ENCODE measurements around the gene SARS2.
"Not testable (repeated sequence)": the region's sequence is repeated elsewhere in the genome, so short reads cannot be mapped to it uniquely, and the experiment has no call there.

Gene SARS2

GRCh38 chr19:38893341-38893771 is 37.2 kb downstream of the SARS2 start:
- no peak overlapping the region for H3K4me3 ChIP-seq (ENCODE audit: control insufficient read depth, low read depth, low read length)
- no peak for DNase-seq (ENCODE audit: low read depth)
- TF ChIP-seq, protein P1, sequence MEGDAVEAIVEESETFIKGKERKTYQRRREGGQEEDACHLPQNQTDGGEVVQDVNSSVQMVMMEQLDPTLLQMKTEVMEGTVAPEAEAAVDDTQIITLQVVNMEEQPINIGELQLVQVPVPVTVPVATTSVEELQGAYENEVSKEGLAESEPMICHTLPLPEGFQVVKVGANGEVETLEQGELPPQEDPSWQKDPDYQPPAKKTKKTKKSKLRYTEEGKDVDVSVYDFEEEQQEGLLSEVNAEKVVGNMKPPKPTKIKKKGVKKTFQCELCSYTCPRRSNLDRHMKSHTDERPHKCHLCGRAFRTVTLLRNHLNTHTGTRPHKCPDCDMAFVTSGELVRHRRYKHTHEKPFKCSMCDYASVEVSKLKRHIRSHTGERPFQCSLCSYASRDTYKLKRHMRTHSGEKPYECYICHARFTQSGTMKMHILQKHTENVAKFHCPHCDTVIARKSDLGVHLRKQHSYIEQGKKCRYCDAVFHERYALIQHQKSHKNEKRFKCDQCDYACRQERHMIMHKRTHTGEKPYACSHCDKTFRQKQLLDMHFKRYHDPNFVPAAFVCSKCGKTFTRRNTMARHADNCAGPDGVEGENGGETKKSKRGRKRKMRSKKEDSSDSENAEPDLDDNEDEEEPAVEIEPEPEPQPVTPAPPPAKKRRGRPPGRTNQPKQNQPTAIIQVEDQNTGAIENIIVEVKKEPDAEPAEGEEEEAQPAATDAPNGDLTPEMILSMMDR (IDR thresholded peaks at IDR 0.05; ENCODE audit: control insufficient read depth, insufficient read depth, low read depth, low read length, missing control alignments): no peak

GRCh38 chr19:38892841-38893240 is 37.7 kb downstream of the SARS2 start:
- TF ChIP-seq, protein P1 (IDR thresholded peaks at IDR 0.05; ENCODE audit: control insufficient read depth, insufficient read depth, low read depth, low read length, missing control alignments): no peak
- no peak overlapping the region for H3K4me3 ChIP-seq (ENCODE audit: control insufficient read depth, low read depth, low read length)
- DNase-seq (ENCODE audit: low read depth): no peak

DNA sequence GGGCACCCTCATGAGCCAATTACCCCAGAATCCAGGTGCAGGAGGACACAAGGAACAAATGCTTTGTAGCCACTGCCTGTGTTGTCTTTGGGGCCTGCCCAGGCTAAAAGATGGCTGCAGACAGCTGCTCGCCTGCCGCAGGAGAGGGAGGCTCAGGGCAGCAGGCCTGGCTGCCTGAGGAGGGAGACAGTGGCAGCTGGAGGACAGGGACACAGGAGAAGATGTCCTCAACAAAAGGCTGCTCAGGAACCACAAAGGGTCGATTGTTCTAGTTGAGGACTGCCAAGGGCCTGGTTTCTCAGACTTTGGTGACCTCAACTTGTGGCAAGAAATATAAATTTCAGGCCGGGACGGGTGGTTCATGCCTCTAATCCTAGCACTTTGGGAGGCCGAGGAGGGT is 38.8 kb downstream of the SARS2 start:
- TF ChIP-seq, protein P1 (IDR thresholded peaks at IDR 0.05; ENCODE audit: control insufficient read depth, insufficient read depth, low read depth, low read length, missing control alignments): no peak
- H3K4me3 ChIP-seq (ENCODE audit: control insufficient read depth, low read depth, low read length): no peak overlapping the region
- no peak for DNase-seq (ENCODE audit: low read depth)

GRCh38 chr19:38890686-38891085 is 39.9 kb downstream of the SARS2 start:
- TF ChIP-seq, protein P1 (IDR thresholded peaks at IDR 0.05; ENCODE audit: control insufficient read depth, insufficient read depth, low read depth, low read length, missing control alignments): no peak
- H3K4me3 ChIP-seq (ENCODE audit: control insufficient read depth, low read depth, low read length): no peak overlapping the region
- no peak for DNase-seq (ENCODE audit: low read depth)

- TF ChIP-seq, protein P1 (IDR thresholded peaks at IDR 0.05; ENCODE audit: control insufficient read depth, insufficient read depth, low read depth, low read length, missing control alignments): no peak
- no peak overlapping the region for H3K4me3 ChIP-seq (ENCODE audit: control insufficient read depth, low read depth, low read length)
- DNase-seq (ENCODE audit: low read depth): no peak
Measured at GRCh38 chr19:38889803-38890202, 40.8 kb downstream of the SARS2 start.

- H3K4me3 ChIP-seq (ENCODE audit: control insufficient read depth, low read depth, low read length): no peak overlapping the region
- DNase-seq (ENCODE audit: low read depth): no peak
- TF ChIP-seq, protein P1 (IDR thresholded peaks at IDR 0.05; ENCODE audit: control insufficient read depth, insufficient read depth, low read depth, low read length, missing control alignments): no peak
Measured at GRCh38 chr19:38888876-38889275, 41.7 kb downstream of the SARS2 start.

- DNase-seq (ENCODE audit: low read depth); H3K4me3 ChIP-seq (ENCODE audit: control insufficient read depth, low read depth, low read length): not testable (repeated sequence)
Measured at GRCh38 chr19:38884691-38885090, 45.9 kb downstream of the SARS2 start.
